ENCODE data around the gene ATXN2.
"Not testable (repeated sequence)": the region's sequence is repeated elsewhere in the genome, so short reads cannot be mapped to it uniquely, and the experiment has no call there.

Gene ATXN2

DNA sequence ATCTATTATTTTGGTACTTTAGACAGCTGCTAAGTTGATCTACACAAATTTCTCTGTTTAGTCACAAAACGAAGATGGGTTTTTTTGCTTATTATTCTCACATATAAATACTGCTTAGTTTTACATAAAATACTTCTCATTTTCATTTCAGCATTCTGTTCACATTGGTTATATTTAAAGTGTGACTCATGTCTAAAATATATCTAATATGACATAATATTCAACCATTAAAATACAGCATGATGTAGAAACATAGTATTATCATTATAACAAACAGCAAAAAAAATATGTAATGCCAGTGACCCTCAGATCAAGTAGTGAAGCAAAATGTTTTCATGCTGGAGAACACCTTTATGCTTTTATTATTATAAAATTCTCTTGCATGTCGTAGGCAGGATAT is 129.7 kb downstream of the ATXN2 start:
- intact Hi-C loops (cut with micrococcal nuclease), result loop anchor here (10.0 kb wide), 1 partner anchor 535 kb away; no protein-coding TSS in a partner anchor
- Mint-ChIP-seq H3K4me1 (ENCODE audit: low read depth) (peaks cover 10% of the 10 kb centered on the region), H3K27me3 (no peaks in the 10 kb centered on the region), H3K36me3 (ENCODE audit: low read depth) (peaks cover 65% of the 10 kb centered on the region), H3K4me3 (no peak overlapping the region), H3K27ac (no peak overlapping the region), H3K9me3 (no peaks in the 10 kb centered on the region)

DNA sequence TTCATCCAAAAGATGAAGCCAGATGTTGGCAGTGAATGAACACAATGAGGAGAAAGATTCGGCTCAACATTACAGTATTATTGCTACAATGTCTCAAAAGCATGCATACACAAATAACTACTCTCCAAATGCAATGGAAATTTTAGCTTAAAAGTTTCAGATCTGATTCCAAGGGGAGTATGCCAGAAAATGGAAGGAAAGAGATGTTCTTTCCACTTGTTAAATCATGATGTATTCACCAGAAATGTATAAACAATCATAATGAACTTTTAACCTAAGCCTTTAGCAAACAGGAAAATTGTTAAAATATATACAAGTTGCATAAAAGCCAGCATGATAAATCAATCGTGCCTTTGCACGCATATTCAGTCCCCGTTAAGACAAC is 131.3 kb downstream of the ATXN2 start:
- Mint-ChIP-seq H3K27ac (no peak overlapping the region), H3K4me1 (ENCODE audit: low read depth) (peaks cover 22% of the 10 kb centered on the region), H3K27me3 (no peaks in the 10 kb centered on the region), H3K4me3 (no peak overlapping the region), H3K36me3 (ENCODE audit: low read depth) (peaks cover 58% of the 10 kb centered on the region), H3K9me3 (no peaks in the 10 kb centered on the region)
- intact Hi-C loops (cut with micrococcal nuclease), result loop anchor here (10.0 kb wide), 1 partner anchor 533 kb away; no protein-coding TSS in a partner anchor

DNA sequence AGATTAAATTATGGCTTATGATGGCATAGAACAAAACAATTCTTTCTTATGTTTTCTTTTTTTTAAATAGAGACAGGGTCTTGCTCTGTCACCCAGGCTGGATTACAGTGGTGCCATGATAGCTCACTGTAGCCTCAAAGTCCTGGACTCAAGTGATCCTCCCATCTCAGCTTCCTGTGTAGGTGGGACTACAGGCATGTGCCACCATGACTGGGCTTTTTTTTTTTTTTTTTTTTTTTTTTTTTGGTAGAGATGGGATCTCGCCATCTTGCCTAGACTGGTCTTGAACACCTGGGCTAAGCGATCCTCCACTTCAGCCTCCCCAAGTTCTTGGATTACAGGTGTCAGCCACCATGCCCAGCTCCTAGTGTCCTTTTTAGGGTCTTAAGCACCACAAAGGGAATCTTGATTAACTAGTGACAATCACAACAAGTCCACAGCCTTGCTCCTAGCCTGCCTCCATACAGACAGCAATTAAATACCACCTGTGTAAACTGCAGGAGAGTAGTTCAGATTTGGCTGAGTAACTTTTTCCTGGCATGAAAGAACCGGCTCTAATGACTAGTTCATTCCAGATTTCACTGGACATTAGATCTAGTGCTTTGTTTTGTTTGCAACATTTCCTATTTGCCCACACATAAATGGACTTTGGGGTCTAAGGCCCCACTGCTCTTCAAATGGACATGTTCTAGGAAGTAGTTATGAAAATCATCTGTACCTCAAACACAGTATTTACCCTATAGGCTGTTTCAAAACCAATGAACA is 131.8 kb downstream of the ATXN2 start:
- intact Hi-C loops (cut with micrococcal nuclease), result loop anchor here (10.0 kb wide), 1 partner anchor 532 kb away; no protein-coding TSS in a partner anchor
- H3K4me1 Mint-ChIP-seq (ENCODE audit: low read depth), result peaks cover 26% of the 10 kb centered on the region
- H3K4me3 Mint-ChIP-seq, result no peak overlapping the region
- peaks cover 53% of the 10 kb centered on the region for H3K36me3 Mint-ChIP-seq (ENCODE audit: low read depth)
- no peak overlapping the region for H3K27ac Mint-ChIP-seq
- no peaks in the 10 kb centered on the region for H3K9me3 Mint-ChIP-seq
- no peaks in the 10 kb centered on the region for H3K27me3 Mint-ChIP-seq

DNA sequence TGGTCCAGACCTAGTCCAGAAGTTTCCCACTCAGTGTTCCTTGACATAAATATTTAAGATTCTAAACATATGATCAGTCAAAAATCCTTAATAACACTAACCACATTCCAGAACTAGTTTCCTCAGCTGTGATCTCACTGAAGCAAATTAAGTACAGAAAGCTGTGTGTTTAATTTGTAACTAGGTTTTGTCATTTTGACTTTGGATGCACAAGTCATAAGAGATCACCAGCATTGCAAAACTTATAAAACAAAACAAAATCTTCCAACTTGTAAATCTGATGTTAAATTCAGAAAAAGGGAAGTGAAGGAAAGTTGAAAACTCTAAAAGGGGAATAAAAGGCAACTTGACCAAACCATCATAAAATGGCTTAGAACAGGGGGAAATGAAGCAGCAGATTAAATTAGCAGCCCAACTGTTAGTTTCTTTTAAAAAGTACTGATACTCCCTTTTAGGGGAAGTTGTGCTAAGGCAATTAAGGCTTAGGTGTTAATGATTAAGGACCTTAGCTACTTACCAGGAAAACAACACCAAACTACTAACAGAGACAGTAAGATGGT is 136.8 kb downstream of the ATXN2 start:
- Mint-ChIP-seq H3K27me3 (no peaks in the 10 kb centered on the region), H3K36me3 (ENCODE audit: low read depth) (peaks cover 59% of the 10 kb centered on the region), H3K4me1 (ENCODE audit: low read depth) (peaks cover 28% of the 10 kb centered on the region), H3K9me3 (no peaks in the 10 kb centered on the region), H3K27ac (no peak overlapping the region), H3K4me3 (no peak overlapping the region)
- intact Hi-C loops (cut with micrococcal nuclease), result loop anchor here (10.0 kb wide), 1 partner anchor 527 kb away; no protein-coding TSS in a partner anchor

DNA sequence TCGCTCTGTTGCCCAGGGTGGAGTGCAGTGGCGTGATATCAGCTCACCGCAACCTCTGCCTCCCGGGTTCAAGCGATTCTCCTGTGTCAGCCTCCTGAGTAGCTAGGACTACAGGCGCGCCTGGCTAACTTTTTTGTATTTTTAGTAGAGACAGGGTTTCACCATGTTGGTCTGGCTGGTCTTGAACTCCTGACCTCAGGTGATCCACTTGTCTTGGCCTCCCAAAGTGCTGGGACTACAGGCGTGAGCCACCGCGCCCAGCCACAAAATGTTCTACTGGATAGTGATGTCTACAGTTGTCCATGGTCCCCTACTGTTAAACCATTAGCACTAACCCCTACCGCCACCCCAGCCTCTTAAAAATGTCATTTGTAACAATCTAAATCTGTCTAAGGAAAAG is 139.0 kb downstream of the ATXN2 start:
- H3K27me3 Mint-ChIP-seq, H3K27ac Mint-ChIP-seq, H3K9me3 Mint-ChIP-seq, H3K4me3 Mint-ChIP-seq: not testable (repeated sequence)
- H3K36me3 Mint-ChIP-seq (ENCODE audit: low read depth), result peaks cover 64% of the 10 kb centered on the region
- peaks cover 34% of the 10 kb centered on the region for H3K4me1 Mint-ChIP-seq (ENCODE audit: low read depth)
- intact Hi-C loops (cut with micrococcal nuclease), result loop anchor here (10.0 kb wide), 1 partner anchor 525 kb away; no protein-coding TSS in a partner anchor

DNA sequence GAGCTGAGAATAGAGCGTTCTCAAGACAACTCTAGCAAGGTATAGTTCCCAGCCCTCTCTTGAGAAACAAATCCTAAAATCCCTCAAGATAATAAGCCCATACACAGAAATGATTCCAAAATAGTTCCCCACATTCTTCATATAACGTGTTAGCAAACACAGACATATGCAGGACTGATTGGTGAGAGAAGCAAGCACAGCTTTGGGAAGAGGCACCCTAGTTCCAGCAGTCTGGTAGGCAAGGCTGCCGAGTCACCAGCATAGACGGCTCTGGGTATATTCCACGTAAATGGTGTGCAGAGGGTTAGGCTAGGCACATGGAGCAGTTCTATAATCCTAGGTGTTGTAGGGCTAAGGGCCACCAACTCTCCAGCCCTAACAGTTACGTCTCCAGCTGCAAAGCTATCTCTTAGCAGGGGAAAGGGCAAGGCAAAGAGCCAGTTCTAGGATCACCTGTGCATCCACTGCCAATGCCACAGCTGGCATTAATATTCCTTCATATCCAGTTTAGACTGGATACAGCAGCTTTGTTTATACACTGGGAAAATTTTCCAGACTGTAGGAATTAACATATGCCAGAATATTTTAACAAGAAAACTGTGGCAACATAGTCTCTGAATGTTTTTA is 140.5 kb downstream of the ATXN2 start:
- intact Hi-C loops (cut with micrococcal nuclease), result no loop called here
- Mint-ChIP-seq H3K9me3 (no peaks in the 10 kb centered on the region), H3K27me3 (no peaks in the 10 kb centered on the region), H3K27ac (no peak overlapping the region), H3K4me1 (ENCODE audit: low read depth) (peaks cover 30% of the 10 kb centered on the region), H3K4me3 (no peak overlapping the region), H3K36me3 (ENCODE audit: low read depth) (peaks cover 73% of the 10 kb centered on the region)

DNA sequence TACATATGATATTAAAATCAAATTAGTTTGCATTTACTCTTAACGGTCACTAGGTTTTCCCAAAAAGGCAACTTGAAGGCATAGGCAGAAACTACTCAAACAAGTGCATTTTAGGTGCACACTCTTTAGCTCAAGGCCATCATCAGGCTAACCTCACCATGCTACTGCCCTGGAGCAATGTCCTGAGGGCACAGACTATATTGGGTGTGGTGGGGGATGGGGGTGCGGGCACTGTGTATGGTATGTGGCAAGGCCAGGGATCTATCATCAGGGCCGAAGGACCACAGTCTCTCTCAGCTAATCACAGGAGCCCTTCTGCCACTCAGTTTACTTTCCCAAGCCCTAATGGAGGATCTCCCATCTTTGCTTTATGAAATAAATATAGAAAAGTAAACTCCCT is 141.5 kb downstream of the ATXN2 start:
- H3K4me1 Mint-ChIP-seq (ENCODE audit: low read depth), result peaks cover 21% of the 10 kb centered on the region
- no peaks in the 10 kb centered on the region for H3K27me3 Mint-ChIP-seq
- H3K27ac Mint-ChIP-seq, result no peak overlapping the region
- intact Hi-C loops (cut with micrococcal nuclease), result no loop called here
- H3K36me3 Mint-ChIP-seq (ENCODE audit: low read depth), result peaks cover 79% of the 10 kb centered on the region
- no peak overlapping the region for H3K4me3 Mint-ChIP-seq
- H3K9me3 Mint-ChIP-seq, result no peaks in the 10 kb centered on the region

DNA sequence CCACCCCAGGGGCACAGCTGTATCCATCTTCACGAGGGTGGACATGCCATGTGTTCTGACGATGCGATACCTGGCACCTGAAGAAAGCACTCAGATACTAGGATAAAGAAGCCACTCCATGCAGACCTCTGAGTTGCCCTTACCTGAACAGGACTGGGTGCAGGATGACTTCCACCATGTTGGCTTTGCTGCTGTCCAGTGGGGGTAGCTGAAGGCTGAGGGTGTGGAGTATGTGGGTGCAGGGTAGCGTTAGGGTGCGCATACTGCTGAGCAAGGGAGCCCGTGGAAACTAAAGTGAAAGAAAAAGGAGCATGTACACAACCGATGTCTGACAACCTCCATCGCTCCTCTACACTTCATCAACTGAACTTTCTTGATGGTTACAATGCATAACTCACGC is 142.0 kb downstream of the ATXN2 start:
- Mint-ChIP-seq H3K27me3 (no peaks in the 10 kb centered on the region), H3K36me3 (ENCODE audit: low read depth) (peaks cover 79% of the 10 kb centered on the region), H3K4me1 (ENCODE audit: low read depth) (peaks cover 16% of the 10 kb centered on the region), H3K4me3 (no peak overlapping the region), H3K27ac (no peak overlapping the region), H3K9me3 (no peaks in the 10 kb centered on the region)
- intact Hi-C loops (cut with micrococcal nuclease), result no loop called here

DNA sequence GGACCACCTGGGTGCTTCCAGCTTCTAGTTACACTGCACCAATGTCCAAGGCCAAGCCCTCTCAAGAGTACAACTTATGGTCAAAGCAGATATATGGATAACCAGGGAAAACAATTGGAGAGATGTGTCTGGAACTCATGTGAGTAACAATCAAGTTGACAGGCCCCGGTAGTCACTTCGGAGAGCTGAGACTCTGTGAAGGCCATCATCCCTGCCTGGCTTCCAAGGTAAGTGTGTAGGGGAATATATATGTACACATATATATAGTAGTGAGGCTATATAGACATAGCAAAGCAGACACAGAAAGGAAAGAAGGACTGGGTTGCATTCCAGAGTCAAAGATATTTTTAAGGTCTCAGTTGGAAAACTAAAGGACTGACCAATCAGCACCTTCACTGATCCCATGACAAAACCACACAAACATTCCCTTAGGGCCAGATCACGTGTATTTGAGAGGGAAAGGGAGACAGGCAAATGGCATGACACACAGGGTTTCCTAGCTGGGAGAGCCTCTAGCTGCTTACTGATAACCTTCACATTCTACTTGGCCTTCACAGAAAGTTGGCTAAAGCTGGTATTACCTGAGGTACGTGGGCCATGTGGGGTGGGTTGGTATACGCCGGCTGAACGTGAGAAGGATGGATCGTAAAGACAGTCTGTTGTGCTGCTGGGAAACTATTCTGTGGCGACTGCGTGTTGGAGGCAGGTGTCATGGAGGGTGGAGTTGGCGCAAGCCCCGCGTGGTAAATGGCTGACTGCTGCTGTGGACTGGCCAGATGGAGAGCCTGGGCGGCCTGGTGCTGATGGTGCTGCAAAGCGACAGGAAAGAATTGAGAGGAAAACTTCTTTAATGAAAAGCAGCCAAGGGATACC is 143.4 kb downstream of the ATXN2 start:
- peaks cover 17% of the 10 kb centered on the region for H3K4me1 Mint-ChIP-seq (ENCODE audit: low read depth)
- H3K4me3 Mint-ChIP-seq, result no peak overlapping the region
- intact Hi-C loops (cut with micrococcal nuclease), result no loop called here
- no peaks in the 10 kb centered on the region for H3K9me3 Mint-ChIP-seq
- H3K27me3 Mint-ChIP-seq, result no peaks in the 10 kb centered on the region
- peaks cover 86% of the 10 kb centered on the region for H3K36me3 Mint-ChIP-seq (ENCODE audit: low read depth)
- H3K27ac Mint-ChIP-seq, result no peak overlapping the region

DNA sequence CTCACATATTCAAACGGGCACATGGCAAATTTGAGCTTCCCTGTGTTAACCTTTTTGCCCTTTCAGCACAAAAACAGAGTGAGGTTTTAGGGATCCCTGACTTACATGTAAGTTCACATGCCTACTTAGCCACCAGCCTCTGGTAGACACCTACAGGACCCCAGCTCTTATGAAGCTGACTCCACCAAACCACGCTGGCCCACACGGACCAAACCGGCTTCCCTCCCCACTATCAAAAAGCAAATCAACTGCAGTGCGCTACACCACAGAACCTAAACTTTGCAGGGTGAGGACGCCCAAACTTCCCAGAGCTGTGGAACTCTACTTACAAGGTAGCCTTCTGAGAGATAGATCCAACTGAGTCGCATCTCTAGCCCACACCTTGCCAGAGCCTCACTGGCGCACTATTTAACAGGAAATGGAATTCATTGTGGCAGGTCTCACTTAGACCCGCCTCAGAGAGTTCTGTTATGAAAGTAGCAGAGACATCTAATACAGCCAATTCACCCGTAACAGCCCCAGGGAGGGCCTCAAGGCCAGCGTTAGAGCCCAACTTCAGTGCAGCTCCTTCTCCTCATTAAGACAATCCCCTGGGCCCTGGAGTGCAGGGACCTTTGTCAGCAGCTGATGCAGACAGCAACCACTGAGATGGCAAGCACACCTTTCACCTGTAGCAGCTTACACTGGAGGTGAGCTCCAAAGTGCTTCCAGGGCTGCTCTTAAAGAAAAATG is 144.2 kb downstream of the ATXN2 start:
- Mint-ChIP-seq H3K4me3 (no peak overlapping the region), H3K27me3 (no peaks in the 10 kb centered on the region), H3K27ac (peak overlapping the region; percentile 25), H3K4me1 (ENCODE audit: low read depth) (peaks cover 25% of the 10 kb centered on the region), H3K36me3 (ENCODE audit: low read depth) (peaks cover 88% of the 10 kb centered on the region), H3K9me3 (no peaks in the 10 kb centered on the region)
- intact Hi-C loops (cut with micrococcal nuclease), result no loop called here

DNA sequence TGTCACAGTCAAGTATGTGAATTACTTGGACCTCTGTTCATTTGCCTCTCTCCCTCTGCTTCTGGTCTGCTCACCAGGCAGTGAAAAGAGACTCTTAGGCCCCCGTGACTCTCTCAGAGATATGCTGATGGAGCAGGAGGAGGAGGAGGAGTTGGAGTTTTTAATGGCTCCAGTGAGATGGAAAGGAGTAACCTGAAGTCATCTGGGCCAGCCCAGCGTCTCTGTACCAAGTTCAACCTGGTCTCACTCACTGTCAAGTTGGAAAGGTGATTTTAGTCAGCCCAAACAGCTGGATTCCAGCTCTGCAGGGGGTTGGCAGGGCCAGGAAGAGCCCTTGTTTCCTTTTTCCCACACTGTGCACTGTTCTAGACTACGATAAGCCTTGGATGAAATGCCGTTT is 144.8 kb downstream of the ATXN2 start:
- no peaks in the 10 kb centered on the region for H3K27me3 Mint-ChIP-seq
- peaks cover 30% of the 10 kb centered on the region for H3K4me1 Mint-ChIP-seq (ENCODE audit: low read depth)
- intact Hi-C loops (cut with micrococcal nuclease), result no loop called here
- no peak overlapping the region for H3K4me3 Mint-ChIP-seq
- no peaks in the 10 kb centered on the region for H3K9me3 Mint-ChIP-seq
- H3K36me3 Mint-ChIP-seq (ENCODE audit: low read depth), result peaks cover 88% of the 10 kb centered on the region
- peak overlapping the region; percentile 25 for H3K27ac Mint-ChIP-seq

DNA sequence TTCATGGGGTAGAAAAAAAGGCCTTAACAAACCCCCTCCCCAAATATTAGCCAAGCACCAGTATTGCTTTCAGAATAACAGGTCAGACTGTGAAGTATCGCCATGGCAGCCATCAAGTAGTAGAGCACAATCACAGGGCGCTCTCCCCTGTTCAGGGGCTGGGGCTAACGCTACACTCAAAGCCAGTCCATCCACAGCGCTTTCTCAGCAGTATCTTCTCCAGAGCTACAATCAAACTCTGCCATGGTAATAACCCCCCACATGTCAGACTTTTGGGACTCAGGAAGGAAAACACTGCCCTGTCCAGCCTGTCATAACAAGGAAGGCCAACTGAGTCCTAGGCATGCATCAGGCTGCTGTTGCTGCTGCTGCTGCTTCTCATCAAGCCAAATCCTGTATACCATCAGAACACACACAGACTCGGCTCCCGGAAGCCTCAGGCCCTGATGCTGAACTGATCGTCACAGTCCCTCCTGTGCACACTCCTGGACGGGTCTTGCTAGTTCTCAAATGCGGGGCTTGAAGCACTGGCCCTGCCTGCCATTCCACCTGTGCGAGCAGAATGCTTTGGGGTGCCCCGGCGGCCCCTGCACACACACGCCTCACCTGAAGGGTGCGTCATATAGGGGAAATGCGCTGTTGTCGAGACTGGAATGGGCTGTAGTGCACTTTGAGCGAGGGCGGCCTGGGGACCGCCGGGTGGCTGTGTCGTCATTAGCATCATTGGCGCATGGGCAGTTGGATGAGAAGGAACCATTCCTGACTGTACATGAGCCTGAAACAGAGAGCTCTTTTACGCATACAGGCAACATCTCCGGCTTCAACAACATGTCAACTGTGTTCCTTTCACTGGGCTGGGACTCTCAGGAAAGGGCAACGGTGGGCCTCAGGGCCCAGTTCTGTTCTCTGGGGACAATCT is 145.8 kb downstream of the ATXN2 start:
- peak overlapping the region; percentile 39 for H3K27ac Mint-ChIP-seq
- H3K4me1 Mint-ChIP-seq (ENCODE audit: low read depth), result peaks cover 40% of the 10 kb centered on the region
- no peaks in the 10 kb centered on the region for H3K9me3 Mint-ChIP-seq
- H3K27me3 Mint-ChIP-seq, result no peaks in the 10 kb centered on the region
- peaks cover 88% of the 10 kb centered on the region for H3K36me3 Mint-ChIP-seq (ENCODE audit: low read depth)
- no peak overlapping the region for H3K4me3 Mint-ChIP-seq
- intact Hi-C loops (cut with micrococcal nuclease), result no loop called here

Measured in dendritic cell treated with granulocyte-macrophage colony-stimulating factor and Interleukin-4, amounts not matched to agents 40 ng/mL and 50 ng/mL, for 4 days (primary cell).